Activated effector memory CD4-positive, alpha-beta T cell treated with anti-CD3 and anti-CD28 coated beads, Interleukin-2, amount 50 U/mL, for 16 hours (primary cell): ENCODE results near the gene DYRK1A.

Source experiments
- DNase-seq: peaks from one replicate; pipeline ENCODE4 v3.0.0-alpha.2; 2020

The DYRK1A gene

DNA sequence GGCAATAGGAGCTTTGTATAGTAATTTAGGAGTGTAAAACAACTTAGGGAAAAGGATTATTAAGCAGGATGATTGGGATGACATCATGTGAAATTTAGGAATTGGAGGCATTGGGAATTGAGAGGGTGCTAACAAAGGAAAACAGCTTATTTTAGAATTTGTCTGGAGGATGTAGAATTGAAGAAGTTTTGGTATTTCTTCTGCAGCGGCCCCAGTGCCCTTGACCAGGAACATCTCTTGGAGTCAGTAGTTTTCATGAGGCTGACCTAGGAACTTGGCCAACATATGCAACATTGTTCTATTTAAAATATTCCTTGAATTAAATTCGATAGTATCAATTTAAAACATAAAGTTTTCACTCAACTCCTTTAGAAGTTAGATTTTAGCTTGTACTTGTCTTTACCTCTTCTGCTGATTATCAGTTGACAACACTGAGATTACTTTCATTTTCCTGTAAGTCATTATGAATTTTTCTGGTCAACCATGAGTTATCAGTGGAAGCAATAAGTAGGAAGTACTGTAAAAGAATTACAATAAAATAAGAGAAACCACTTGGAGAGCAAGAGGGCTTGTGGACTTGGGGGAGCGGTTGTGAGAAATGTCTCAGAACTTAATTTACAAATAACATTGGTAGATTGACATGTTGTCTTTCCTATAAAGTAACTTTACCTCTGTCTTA is 52.8 kb downstream of the DYRK1A start:
- no peak for DNase-seq

DNA sequence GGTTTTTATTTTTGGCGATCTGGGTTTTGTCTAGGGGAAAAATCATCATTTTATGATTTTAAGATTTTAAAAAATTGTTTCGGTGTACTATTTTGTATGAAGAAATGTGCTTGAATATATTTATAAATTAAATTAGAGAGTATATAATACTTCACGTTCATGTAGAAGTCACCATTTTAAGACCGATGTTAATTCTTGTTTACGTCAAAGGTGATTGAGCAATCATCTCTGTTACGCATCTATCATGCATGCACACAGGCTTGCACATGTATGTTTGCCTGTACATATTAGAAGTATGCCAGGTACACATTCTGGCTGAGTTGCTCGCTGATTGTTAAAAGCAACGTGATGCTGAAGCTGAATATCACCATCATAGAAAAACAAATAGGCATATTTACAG is 54.7 kb downstream of the DYRK1A start:
- DNase-seq = no peak

DNA sequence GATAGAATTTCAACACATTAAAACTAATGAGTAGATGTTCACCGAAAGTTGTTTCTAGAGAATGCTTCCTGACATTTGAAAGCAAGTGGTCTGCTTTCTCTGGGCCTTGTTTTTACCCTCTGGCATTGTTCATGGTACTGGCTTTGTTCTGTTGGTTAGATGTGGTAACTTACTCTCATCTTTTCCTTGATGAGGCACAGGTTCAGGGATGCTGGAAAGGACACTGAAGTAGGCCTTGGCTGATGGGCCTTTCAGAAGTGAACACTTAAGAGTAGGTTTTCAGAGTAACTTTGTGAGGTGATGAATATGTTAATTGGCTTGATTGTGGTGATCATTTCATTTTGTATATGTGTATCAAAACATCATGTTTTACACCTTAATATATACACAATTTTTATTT is 55.8 kb downstream of the DYRK1A start:
- no peak for DNase-seq

- no peak for DNase-seq
Measured at GRCh38 chr21:37423103-37423502, 56.5 kb downstream of the DYRK1A start.

GRCh38 chr21:37424396-37424795 is 57.8 kb downstream of the DYRK1A start:
- no peak for DNase-seq

DNA sequence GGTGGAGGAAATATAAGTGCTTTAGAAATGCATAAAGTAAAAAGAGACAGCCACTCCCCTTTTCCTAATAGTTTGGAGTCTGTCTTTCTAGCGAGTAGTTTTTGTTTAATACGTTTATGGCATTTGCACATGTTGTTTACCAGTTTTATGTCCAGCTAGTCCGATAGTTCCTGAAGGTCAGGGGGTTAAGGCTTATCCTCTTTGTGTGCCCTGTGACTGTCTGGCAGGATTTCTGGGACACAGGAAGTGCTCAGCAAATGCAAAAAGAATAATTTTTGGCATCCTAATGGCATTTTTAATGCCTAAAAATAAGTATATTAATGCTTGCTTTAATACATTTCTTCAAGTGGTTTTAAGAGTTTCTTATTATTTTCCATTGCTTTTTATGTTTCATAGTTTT is 58.4 kb downstream of the DYRK1A start:
- no peak for DNase-seq

DNA sequence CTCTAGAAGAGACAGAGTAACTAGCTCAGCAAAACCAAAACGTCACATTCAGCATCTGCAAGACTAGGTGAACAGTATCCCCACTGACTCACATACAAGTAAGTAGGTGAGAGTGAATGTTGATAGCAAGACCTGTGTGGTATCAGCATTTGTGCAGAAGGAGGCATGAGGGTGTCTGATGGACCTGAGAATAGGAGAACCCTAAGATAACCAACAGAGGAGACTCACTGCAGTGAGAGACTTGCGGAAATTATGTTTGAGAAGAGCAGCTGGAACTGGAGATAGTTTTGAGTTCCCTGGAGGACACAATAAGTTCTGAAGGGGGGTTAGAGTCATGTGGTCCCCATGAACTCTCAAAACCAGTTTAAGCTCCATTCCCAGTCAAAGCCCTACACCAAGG is 59.1 kb downstream of the DYRK1A start:
- no peak for DNase-seq

GRCh38 chr21:37427221-37427620 is 60.6 kb downstream of the DYRK1A start:
- no peak for DNase-seq

GRCh38 chr21:37429356-37429755 is 62.8 kb downstream of the DYRK1A start:
- DNase-seq = no peak

GRCh38 chr21:37430184-37430821 is 63.7 kb downstream of the DYRK1A start:
- no peak for DNase-seq

DNA sequence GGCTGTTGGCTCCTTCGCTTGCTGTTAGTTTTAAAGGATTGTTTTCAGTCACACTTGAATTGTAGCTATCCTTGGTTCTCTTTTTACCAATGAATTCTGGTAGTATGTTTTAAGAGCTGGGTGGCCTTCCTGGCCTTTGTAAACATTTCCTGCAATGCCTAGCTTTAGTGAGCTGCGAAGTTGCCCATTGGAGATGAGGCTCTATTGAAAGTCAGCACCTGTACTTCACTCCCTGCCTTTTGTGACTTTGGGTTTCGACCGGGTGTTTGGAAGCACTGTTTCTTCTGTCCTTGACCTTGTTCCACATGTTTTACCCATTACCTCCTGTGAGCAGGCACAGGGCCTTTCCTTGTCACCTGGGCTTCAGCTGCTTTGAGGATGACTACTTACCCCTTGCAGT is 64.7 kb downstream of the DYRK1A start:
- no peak for DNase-seq

- no peak for DNase-seq
Measured at GRCh38 chr21:37432710-37433455, 66.3 kb downstream of the DYRK1A start.

DNA sequence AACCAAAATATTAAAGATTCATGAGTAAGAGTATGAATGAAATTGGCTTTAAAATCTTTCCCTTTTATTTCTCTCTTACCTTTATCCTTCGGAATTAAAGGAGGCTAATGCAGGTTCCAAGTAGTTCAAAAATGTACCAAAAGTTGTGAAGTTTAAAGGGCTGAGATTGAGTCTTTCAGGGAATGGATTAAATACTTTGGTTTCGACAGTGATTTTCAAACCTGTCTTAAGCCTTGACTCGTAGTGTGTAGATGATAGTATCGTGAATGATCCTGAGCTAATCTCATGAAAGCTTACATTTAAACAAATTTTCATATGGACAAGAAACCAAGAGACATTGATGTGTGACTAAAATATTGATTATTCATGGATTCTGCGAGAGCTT is 66.9 kb downstream of the DYRK1A start:
- no peak for DNase-seq

- no peak for DNase-seq
Measured at GRCh38 chr21:37435120-37435519, 68.5 kb downstream of the DYRK1A start.

GRCh38 chr21:37435711-37436110 is 69.1 kb downstream of the DYRK1A start:
- no peak for DNase-seq

DNA sequence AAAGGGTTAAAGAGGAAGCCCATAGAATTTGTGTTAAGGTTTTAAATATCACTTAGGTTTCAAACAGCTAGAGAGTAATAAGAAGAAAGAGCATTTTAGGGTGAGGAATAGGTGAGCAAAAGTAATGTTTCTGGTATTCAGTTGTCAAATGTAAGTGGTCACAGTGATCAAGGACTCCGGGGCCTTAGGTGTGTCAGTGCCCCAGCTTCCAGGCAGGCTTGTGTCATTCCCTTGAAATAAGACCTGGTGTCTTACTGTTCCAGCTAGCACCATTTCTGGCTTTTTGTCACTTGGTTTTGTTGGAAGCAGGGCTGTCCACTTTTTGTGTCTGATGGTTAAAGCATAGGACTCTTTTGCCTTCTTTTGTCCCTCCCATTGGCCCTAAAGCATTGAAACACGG is 69.6 kb downstream of the DYRK1A start:
- no peak for DNase-seq

DNA sequence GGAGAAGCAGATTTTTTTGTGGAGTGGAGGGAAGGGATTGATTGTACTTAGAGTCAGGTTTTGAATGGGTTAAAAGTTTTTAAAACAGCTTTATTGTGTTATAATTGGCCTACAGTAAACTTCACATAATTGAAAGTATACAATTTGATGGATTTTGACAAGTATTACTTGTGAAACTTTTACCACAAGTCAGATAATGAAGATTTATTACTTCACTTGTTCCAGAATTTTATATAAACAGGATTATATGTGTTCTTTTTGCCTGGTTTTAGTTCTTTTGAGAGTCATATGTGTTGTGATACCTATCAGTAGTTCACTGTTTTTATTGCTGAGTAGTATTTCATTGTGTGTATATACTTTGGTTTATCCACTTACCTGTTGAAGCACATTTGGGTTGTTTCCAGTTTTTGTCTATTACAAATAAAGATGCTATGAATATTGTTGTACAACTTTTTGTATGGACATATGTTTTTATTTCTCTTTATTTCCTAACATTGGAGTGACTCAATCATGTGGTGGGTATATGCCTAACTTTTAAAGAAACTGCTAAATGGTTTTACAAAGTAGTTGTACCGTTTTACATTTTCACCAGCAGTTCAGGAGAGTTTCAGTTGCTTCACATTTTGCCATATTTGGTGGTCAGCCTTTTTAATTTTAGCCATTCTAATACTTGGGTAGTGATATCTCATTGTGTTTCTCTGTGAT is 71.0 kb downstream of the DYRK1A start:
- no peak for DNase-seq

DNA sequence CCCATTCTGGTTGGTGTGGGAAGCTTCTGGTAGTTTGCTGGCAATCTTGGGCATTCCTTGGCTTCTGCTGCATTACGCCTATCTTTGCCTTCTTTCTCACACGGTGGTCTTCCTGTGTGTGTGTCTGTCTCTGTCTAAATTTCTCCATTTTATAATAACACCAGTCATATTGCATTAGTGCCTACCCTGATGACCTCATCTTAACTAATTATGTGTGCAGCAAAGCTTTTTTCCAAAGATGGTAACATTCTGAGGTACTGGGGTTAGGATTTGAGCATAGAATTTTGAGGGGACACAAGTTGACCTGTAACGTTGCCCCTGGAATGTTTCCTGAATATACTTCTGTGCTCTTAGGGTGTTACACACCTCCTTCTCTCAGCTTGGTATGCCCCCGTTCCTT is 77.1 kb downstream of the DYRK1A start:
- no peak for DNase-seq

DNA sequence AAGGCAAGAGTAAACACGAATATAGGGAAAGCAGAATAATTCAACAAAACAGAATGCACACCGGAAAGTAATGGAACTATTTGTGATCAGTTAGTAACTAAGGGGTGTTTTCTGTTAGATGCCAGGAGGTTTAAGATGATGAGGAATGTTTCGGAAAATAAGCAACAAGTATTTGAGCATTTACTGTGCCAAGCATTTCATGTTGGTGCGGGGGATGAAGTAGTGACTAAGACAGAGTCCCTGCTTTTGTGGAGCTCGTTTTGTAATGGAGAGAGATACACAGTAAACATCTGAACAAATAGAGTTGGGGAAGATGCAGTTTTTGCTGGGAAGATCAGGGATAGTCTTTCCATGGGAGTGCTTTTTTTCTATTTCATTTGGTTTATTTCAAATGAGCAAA is 78.7 kb downstream of the DYRK1A start:
- DNase-seq = no peak

DNA sequence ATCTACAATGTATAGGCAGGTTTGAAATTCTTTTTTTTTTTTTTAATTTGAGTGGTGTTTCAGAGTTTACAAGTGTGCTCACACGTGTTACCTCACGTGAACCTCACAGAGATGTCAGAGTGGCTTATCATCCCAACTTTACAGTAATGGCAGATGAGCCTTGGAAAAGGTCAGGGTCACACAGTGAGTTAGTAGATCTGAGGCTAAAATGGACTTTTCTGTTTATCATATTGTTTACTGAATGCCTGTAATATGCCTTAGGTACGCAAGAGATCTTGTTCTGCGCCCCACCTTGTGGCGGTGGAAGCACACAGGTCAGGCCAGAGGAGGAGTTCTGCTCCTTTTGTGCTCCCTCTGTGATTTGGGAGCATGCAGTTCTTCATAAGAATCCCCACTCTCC is 80.0 kb downstream of the DYRK1A start:
- DNase-seq = no peak

GRCh38 chr21:37447288-37447936 is 80.8 kb downstream of the DYRK1A start:
- DNase-seq = no peak

GRCh38 chr21:37449302-37449937 is 82.8 kb downstream of the DYRK1A start:
- no peak for DNase-seq
